Coronary artery (tissue), 2 donors: ENCODE data around the gene PCDHA8.
"Not testable (repeated sequence)": the region's sequence is repeated elsewhere in the genome, so short reads cannot be mapped to it uniquely, and the experiment has no call there.

Experiments
- DNase-seq: peaks from one replicate; pipeline ENCODE4 v3.0.0-alpha.2; 2017; ENCODE audit warnings: low spot score
- H3K27ac ChIP-seq, 2 donors: fragments of 200-600 bp; sonication (generic); one replicate each; pipeline ENCODE4 v1.5.1; 2016 to 2019
- H3K4me3 ChIP-seq: fragments of 200-600 bp; sonication (generic); 2 replicates; pipeline ENCODE4 v1.5.1; 2016; ENCODE audit warnings: mild to moderate bottlenecking, moderate library complexity
- CTCF ChIP-seq: fragments of 200-600 bp; sonication (generic); IDR thresholded peaks from one replicate; pipeline ENCODE4 v1.5.1; 2019; ENCODE audit warnings: antibody characterized with exemption

Gene PCDHA8

GRCh38 chr5:140821375-140822280 is 19.4 kb upstream of the PCDHA8 start, which contains the start of gene PCDHA5:
PCDHA5 (plus strand) TSS chr5:140821613.
- no peak for TF ChIP-seq CTCF
- DNase-seq, result no peak
- Histone ChIP-seq H3K4me3 (peak within 1 kb of the TSS; percentile 3), H3K27ac (no peak within 1 kb of the TSS)

DNA sequence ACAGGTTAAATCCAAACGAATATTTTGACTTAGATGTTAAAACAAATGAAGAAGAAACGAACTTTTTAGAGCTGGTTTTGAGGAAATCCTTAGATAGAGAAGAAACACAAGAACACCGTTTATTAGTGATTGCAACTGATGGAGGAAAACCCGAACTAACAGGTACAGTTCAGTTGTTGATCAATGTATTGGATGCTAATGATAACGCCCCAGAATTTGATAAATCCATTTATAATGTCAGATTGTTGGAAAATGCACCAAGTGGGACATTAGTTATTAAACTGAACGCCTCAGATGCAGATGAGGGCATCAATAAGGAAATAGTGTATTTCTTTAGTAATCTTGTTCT is 18.7 kb upstream of the PCDHA8 start:
- no peak overlapping the region for H3K4me3 ChIP-seq
- TF ChIP-seq CTCF, result no peak
- DNase-seq, result no peak

GRCh38 chr5:140822969-140823368 is 18.0 kb upstream of the PCDHA8 start:
- H3K27ac ChIP-seq, DNase-seq, H3K4me3 ChIP-seq: not testable (repeated sequence)

More for the DNA sequence above, 18.7 kb upstream of the PCDHA8 start:
- no peak overlapping the region for H3K27ac ChIP-seq

DNA sequence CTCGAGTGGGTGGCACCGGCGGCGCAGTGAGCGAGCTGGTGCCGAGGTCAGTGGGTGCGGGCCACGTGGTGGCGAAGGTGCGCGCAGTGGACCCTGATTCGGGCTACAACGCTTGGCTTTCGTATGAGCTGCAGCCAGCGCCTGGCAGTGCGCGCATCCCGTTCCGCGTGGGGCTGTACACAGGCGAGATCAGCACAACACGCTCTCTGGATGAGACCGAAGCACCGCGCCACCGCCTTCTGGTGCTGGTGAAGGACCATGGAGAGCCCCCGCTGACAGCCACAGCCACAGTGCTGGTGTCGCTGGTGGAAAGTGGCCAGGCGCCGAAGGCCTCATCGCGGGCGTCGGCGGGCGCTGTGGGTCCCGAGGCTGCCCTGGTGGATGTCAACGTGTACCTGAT is 17.5 kb upstream of the PCDHA8 start:
- Histone ChIP-seq H3K27ac (no peak overlapping the region), H3K4me3 (no peak overlapping the region)
- no peak for TF ChIP-seq CTCF
- no peak for DNase-seq

DNA sequence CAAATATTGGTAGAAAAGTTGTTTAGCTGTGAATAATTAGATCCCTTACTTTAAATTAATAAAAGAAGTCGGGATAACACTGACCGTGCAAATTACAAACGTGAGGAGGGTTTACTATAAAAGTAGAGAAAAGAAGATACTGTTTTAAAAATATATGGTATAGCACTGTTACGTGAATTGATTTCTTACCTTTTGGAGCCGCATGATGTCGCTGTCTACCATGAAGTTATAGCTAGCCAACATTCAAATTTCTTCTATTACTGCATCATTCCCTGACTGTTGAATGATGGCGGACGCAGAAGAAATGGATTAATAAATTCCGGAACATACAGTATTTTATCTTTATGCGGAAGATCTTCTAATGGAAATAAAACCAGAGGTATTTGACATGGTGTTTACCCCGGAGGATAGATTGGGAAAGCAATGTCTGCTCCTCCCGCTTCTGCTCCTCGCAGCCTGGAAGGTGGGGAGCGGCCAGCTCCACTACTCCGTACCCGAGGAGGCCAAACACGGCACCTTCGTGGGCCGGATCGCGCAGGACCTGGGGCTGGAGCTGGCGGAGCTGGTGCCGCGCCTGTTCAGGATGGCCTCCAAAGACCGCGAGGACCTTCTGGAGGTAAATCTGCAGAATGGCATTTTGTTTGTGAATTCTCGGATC is 13.2 kb upstream of the PCDHA8 start, which contains the start of gene PCDHA6:
TSS of gene PCDHA6 (plus strand) at position 257 of the 658 bp plus-strand sequence. CDS start at position 389, 132 bp downstream.
- Histone ChIP-seq H3K4me3 (peak within 1 kb of the TSS; percentile 51), H3K27ac (no peak within 1 kb of the TSS)
- DNase-seq, result no peak
- TF ChIP-seq CTCF, result no peak

DNA sequence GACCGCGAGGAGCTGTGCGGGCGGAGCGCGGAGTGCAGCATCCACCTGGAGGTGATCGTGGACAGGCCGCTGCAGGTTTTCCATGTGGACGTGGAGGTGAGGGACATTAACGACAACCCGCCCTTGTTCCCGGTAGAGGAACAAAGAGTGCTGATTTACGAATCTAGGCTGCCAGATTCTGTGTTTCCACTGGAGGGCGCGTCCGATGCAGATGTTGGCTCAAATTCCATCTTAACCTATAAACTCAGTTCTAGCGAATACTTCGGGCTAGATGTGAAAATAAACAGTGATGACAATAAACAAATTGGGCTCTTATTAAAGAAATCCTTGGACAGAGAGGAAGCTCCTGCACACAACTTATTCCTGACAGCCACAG is 12.6 kb upstream of the PCDHA8 start:
- DNase-seq, result no peak
- TF ChIP-seq CTCF, result no peak
- Histone ChIP-seq H3K4me3 (peak overlapping the region; percentile 51), H3K27ac (no peak overlapping the region)

GRCh38 chr5:140829511-140830501 is 11.2 kb upstream of the PCDHA8 start:
- DNase-seq, H3K27ac ChIP-seq, H3K4me3 ChIP-seq: not testable (repeated sequence)
